ENCODE measurements around the gene LYG1. TPM values are rescaled to one million over a fixed set of nuclear protein-coding genes. Genes with fewer than 3 reads are reported as not detected.

LYG1 gene
- total RNA-seq, 1 experiment from 2014 or later: 0.31 TPM

GRCh38 chr2:99348173-99348572, 47.2 kb upstream of the LYG1 start:
- H2BK15ac ChIP-seq (ENCODE audit: low read depth, low read length): no peak overlapping the region
- no CpG with 5 or more reads among the region's 3 CpGs for whole genome bisulfite sequencing (ENCODE audit: extremely low coverage, insufficient read length, low lambda C conversion rate)
- DNase-seq: no peak

More at GRCh38 chr2:99348173-99348572, 47.2 kb upstream of the LYG1 start:
- H4K5ac ChIP-seq (ENCODE audit: insufficient read length, low read depth, low read length): no peak overlapping the region
- H3K23me2 ChIP-seq (ENCODE audit: insufficient read length, low read depth, low read length, poor library complexity, severe bottlenecking): no peaks in the 10 kb centered on the region
- no peak overlapping the region for H2AK5ac ChIP-seq (ENCODE audit: insufficient read length, low read length)
- no peak overlapping the region for H3K18ac ChIP-seq (ENCODE audit: insufficient read length, low read depth, low read length)
- no peaks in the 10 kb centered on the region for H3K9me3 Mint-ChIP-seq
- no peak overlapping the region for H3K4me2 ChIP-seq (ENCODE audit: insufficient read depth, insufficient read length, low read length)
- no peaks in the 10 kb centered on the region for H4K20me1 ChIP-seq (ENCODE audit: control insufficient read depth, insufficient read depth, insufficient read length)
- TF ChIP-seq, protein P1, sequence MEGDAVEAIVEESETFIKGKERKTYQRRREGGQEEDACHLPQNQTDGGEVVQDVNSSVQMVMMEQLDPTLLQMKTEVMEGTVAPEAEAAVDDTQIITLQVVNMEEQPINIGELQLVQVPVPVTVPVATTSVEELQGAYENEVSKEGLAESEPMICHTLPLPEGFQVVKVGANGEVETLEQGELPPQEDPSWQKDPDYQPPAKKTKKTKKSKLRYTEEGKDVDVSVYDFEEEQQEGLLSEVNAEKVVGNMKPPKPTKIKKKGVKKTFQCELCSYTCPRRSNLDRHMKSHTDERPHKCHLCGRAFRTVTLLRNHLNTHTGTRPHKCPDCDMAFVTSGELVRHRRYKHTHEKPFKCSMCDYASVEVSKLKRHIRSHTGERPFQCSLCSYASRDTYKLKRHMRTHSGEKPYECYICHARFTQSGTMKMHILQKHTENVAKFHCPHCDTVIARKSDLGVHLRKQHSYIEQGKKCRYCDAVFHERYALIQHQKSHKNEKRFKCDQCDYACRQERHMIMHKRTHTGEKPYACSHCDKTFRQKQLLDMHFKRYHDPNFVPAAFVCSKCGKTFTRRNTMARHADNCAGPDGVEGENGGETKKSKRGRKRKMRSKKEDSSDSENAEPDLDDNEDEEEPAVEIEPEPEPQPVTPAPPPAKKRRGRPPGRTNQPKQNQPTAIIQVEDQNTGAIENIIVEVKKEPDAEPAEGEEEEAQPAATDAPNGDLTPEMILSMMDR (conservative IDR thresholded peaks at IDR 0.05): no peak
- no peak overlapping the region for H3K4ac ChIP-seq (ENCODE audit: low read depth, low read length)
- no peak overlapping the region for H4K91ac ChIP-seq (ENCODE audit: insufficient read length, low read depth, low read length)
- no peak overlapping the region for H2BK12ac ChIP-seq (ENCODE audit: insufficient read length, low read depth, low read length)
- H3K79me1 ChIP-seq (ENCODE audit: insufficient read depth, low read depth, low read length, poor library complexity, severe bottlenecking): peaks cover 16% of the 10 kb centered on the region
- H2BK120ac ChIP-seq (ENCODE audit: low read depth, low read length, poor library complexity, severe bottlenecking): no peak overlapping the region
- no peaks in the 10 kb centered on the region for H3K27me3 ChIP-seq (ENCODE audit: insufficient read depth, low read length)
- no peak overlapping the region for H3K23ac ChIP-seq (ENCODE audit: insufficient read length, low read depth, low read length)
- no peak overlapping the region for H2BK5ac ChIP-seq (ENCODE audit: insufficient read length, low read length)
- H3K9me3 ChIP-seq (ENCODE audit: control insufficient read depth, low read depth, low read length): no peaks in the 10 kb centered on the region
- peaks cover 43% of the 10 kb centered on the region; the same call in 1 of the 2 replicates for H3K79me2 ChIP-seq (ENCODE audit: insufficient read depth, low read length)
- no peak overlapping the region for H3K4me3 Mint-ChIP-seq
- no peak overlapping the region for H3K9ac ChIP-seq (ENCODE audit: extremely low read depth, insufficient read length, low read length)
- no peak overlapping the region for H3K27ac ChIP-seq (ENCODE audit: insufficient read length, low read depth, low read length)
- no peaks in the 10 kb centered on the region for H3K27me3 Mint-ChIP-seq (ENCODE audit: low read depth)
- no peak overlapping the region for H3T11ph ChIP-seq (ENCODE audit: low read length)
- no peak overlapping the region for H2AFZ ChIP-seq (ENCODE audit: low read length)
- H3K14ac ChIP-seq (ENCODE audit: insufficient read depth, low read length): no peak overlapping the region
- H3K27ac Mint-ChIP-seq: no peak overlapping the region
- no peaks in the 10 kb centered on the region; a peak in 2 of 7 replicates for H3K36me3 Mint-ChIP-seq (ENCODE audit: insufficient read depth in 1 of 3, low read depth in 3 of 3)
- no peaks in the 10 kb centered on the region for H3K4me1 ChIP-seq (ENCODE audit: insufficient read depth, low read length)
- H3K4me1 Mint-ChIP-seq: no peaks in the 10 kb centered on the region; a peak in 1 of 4 replicates
- H3K56ac ChIP-seq (ENCODE audit: insufficient read length, low read depth, low read length): no peak overlapping the region
- H2BK20ac ChIP-seq (ENCODE audit: low read depth, low read length, poor library complexity, severe bottlenecking): no peak overlapping the region
- no peak overlapping the region for H4K8ac ChIP-seq (replicated peaks; ENCODE audit: insufficient read length, low read depth, low read length)
